ENCODE data around the gene MVD. TPM values are rescaled to one million over a fixed set of nuclear protein-coding genes. Genes with fewer than 3 reads are reported as not detected.
A peak's percentile ranks its signal among the peaks of the same experiment; 100 is the strongest.

Gene MVD
- total RNA-seq, 1 donor from 2014 or later: 59.0 TPM

DNA sequence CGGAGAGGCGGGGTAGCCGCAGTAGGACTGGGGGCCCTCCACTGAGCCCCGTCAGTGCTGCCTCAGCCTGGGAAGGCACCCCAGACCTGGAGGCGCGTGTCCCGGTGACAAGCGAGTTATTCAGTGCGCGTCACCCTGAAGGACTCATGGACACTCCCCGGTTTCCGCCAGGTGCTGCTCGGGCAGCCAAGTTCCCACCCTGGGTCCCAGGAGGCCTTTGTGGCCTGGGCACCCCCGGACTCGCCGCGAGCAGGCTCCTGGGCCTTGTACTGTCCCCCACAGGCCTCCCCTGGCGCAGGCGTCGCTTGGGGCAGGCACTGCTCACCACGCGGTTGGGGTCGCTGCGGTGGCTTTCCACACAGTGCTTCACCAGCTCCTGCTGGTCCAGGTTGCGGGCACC, 35.8 kb upstream of the MVD start:
- Mint-ChIP-seq H3K27me3 (no peaks in the 10 kb centered on the region), H3K4me1 (ENCODE audit: unreplicated experiment) (no peaks in the 10 kb centered on the region), H3K36me3 (no peaks in the 10 kb centered on the region), H3K4me3 (no peak overlapping the region), H3K27ac (no peak overlapping the region), H3K9me3 (no peaks in the 10 kb centered on the region)
- TF ChIP-seq, protein P1, sequence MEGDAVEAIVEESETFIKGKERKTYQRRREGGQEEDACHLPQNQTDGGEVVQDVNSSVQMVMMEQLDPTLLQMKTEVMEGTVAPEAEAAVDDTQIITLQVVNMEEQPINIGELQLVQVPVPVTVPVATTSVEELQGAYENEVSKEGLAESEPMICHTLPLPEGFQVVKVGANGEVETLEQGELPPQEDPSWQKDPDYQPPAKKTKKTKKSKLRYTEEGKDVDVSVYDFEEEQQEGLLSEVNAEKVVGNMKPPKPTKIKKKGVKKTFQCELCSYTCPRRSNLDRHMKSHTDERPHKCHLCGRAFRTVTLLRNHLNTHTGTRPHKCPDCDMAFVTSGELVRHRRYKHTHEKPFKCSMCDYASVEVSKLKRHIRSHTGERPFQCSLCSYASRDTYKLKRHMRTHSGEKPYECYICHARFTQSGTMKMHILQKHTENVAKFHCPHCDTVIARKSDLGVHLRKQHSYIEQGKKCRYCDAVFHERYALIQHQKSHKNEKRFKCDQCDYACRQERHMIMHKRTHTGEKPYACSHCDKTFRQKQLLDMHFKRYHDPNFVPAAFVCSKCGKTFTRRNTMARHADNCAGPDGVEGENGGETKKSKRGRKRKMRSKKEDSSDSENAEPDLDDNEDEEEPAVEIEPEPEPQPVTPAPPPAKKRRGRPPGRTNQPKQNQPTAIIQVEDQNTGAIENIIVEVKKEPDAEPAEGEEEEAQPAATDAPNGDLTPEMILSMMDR (conservative IDR thresholded peaks at IDR 0.05): no peak
- DNase-seq (ENCODE audit: extremely low spot score, unreplicated experiment): no peak

DNA sequence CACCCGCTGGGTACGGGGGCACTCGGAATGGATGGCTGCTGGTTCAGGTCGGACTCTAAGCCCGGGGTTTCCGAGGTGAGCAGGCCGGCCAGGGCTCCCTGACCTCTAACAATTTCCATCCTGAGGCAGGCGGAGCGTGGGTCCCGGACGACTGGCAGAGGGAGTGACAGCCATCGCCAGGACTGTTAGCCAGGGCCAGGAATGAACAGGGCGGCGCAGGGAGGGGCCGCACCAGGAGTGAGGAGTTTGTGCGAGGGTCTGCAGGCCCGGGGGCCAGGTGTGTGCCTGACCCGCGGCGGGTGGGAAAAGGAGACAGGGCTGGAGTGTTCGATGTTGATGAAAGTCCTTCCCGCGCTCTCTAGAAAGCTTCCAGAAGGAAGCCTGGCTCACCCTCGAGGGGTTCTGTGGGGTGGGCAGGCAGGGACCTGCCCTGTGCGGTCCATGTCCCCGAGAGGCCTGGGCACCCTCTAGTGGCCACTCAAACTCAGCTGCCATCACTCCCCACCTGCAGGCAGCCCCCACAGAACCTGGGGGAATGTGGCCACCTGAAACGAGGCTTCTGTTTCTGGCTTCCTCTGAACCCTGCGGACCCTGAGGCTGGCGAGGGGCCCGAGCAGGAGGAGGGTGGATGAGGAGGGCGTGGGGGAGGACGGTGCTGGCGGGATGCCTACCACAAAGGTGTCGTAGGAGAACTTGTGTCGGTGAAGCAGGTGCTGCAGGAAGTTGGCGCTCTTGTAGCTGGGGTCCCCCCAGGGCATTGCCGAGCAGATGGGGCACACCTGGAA, 35.1 kb upstream of the MVD start:
- H3K27me3 Mint-ChIP-seq: no peaks in the 10 kb centered on the region
- H3K9me3 Mint-ChIP-seq: no peaks in the 10 kb centered on the region
- TF ChIP-seq, protein P1 (conservative IDR thresholded peaks at IDR 0.05): peak; percentile 42
- no peak for DNase-seq (ENCODE audit: extremely low spot score, unreplicated experiment)
- H3K27ac Mint-ChIP-seq: no peak overlapping the region
- H3K36me3 Mint-ChIP-seq: no peaks in the 10 kb centered on the region
- H3K4me1 Mint-ChIP-seq (ENCODE audit: unreplicated experiment): no peaks in the 10 kb centered on the region
- no peak overlapping the region for H3K4me3 Mint-ChIP-seq

DNA sequence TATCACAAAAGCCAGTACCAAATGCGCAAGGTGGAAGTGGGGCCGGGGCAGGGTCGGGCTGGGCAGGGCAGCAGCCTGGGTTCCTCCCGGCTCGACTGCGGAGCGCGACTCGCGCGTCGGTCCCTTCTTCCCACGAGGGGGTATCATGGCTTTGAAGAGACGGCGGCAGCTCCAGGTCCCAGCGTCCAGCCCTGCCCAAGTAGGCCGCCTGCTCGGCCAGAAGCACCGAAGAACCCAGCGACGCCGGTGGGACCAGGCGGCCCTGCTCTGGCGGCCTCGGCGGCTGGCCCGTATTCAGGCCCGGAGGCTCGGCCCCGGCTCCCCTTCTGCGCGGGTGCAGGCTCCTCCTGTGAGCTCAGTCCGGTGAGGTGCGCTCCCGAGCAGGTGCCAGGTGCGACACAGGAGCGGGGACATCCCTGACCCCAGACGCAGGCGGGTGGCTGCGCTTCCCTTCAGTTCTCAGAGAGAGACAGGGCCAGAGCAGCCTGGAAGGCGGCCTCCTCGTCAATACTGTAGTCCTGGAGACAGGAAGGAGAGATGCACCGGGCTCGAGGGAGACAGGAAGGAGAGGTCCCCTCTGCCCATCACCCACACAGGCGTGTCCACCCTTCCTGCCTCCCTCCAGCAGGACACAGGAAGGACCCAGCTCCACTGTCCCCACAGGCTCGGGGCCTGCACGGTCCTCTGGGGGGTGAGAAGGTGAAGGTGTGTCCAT, 34.4 kb upstream of the MVD start:
- Mint-ChIP-seq H3K36me3 (no peaks in the 10 kb centered on the region), H3K4me1 (ENCODE audit: unreplicated experiment) (no peaks in the 10 kb centered on the region)

DNA sequence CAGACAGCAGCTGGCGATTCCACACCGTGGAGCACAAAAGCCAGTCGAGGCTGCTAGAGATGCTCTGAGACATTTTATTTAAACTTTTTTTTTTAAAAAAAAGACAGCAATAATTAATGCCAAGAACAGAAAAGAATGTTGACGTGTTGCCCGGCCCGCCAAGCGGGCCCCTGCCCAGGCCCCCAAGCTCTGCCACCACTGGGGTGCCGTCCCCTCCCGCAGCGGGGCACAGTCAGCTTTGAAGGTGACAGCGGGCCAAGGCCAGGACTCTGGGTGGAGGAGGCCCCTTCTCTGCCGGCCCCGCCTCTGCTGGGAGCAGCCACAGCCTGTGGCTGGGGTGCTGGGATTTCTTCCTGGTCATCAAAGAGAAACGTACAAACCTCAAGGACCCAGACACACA, 33.5 kb upstream of the MVD start:
- Mint-ChIP-seq H3K27ac (no peak overlapping the region), H3K4me3 (no peak overlapping the region), H3K36me3 (no peaks in the 10 kb centered on the region), H3K9me3 (no peaks in the 10 kb centered on the region), H3K4me1 (ENCODE audit: unreplicated experiment) (no peaks in the 10 kb centered on the region), H3K27me3 (no peaks in the 10 kb centered on the region)
- DNase-seq (ENCODE audit: extremely low spot score, unreplicated experiment): no peak
- TF ChIP-seq, protein P1 (conservative IDR thresholded peaks at IDR 0.05): no peak

More for the DNA sequence above, 34.4 kb upstream of the MVD start:
- no peak overlapping the region for H3K4me3 Mint-ChIP-seq
- H3K9me3 Mint-ChIP-seq: no peaks in the 10 kb centered on the region
- no peak for DNase-seq (ENCODE audit: extremely low spot score, unreplicated experiment)
- TF ChIP-seq, protein P1 (conservative IDR thresholded peaks at IDR 0.05): no peak
- no peak overlapping the region for H3K27ac Mint-ChIP-seq
- H3K27me3 Mint-ChIP-seq: no peaks in the 10 kb centered on the region

DNA sequence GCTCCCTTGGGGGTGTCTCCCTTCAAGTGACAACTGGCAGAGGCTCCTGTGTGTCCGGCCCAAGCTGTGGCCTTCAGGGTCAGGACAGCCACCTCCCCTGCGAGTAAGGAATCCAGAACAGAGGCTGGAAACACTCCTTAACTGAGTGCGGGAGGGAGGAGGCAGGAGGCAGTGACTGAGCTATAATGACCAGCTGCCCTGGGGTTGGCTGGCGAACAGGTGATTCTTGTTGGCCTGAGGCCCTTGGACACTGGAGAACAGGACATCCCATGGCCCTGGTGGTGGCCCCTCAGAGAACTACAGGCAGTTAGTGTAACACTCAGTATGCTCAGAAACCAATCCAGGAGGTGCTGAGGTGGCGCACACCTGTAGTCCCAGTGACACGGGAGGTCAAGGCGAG, 32.9 kb upstream of the MVD start:
- Mint-ChIP-seq H3K4me1 (ENCODE audit: unreplicated experiment) (no peaks in the 10 kb centered on the region), H3K9me3 (no peaks in the 10 kb centered on the region), H3K27ac (no peak overlapping the region), H3K4me3 (no peak overlapping the region), H3K27me3 (peaks cover 2% of the 10 kb centered on the region), H3K36me3 (no peaks in the 10 kb centered on the region)
- TF ChIP-seq, protein P1 (conservative IDR thresholded peaks at IDR 0.05): no peak
- no peak for DNase-seq (ENCODE audit: extremely low spot score, unreplicated experiment)
